HG03521 (cell line): ENCODE data around the gene PRKCH.

Source experiments
- ATAC-seq: cut with Tn5 transposase; IDR thresholded peaks from one replicate; pipeline ENCODE4 v1.9.1; 2021; ENCODE audit warnings: mild to moderate bottlenecking, moderate library complexity; ENCODE audit not compliant: unreplicated experiment

PRKCH gene

DNA sequence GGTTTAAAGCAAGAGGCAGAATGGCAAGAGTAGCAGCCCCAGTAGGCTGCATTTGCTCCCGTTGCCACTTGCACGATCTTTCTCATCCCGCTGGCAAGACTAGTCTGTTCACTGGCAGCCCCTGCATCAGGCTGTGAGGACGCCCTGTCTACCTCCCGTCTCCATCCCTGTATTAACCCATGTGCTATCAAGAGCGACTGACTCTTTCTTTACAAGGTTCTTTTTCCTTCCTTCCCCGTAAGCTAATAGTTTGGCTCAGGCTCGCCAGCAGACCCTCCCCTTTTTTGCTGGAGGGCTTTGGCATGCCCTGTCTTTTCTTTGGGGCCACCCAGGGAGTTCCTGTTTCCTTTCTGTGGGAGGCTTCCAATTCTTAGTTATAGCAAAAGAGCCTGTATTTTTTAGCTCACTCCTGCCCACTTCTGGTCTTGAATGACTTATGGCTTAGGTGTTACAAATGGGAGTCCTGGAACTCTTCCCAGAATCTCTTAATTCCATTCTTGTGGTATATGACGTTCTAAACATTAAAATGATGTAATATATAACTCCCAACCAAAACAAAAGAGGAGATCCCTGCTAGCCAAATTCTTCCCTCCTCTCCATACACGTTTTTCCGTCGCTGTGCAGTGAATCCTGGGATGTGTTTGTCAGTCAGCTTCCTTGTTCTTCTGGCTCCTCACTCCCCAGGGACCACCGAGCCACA, 149.0 kb downstream of the PRKCH start:
- ATAC-seq = no peak

DNA sequence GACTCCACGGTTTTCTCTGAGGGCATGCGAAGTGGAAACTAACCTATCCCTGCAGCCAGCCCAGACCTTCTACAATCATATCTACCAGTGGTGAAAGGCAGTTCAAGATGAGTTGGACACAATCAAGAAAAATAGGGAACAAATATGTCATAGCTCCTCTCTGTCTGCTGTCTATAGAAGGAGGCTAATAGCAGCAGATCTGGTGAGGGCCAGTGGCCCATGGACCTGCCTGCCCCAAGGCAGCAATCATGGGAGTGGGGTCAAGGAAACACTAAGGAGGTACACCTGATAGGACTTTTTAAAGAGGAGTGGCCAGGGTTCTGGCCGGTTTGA, 149.5 kb downstream of the PRKCH start:
- no peak for ATAC-seq

DNA sequence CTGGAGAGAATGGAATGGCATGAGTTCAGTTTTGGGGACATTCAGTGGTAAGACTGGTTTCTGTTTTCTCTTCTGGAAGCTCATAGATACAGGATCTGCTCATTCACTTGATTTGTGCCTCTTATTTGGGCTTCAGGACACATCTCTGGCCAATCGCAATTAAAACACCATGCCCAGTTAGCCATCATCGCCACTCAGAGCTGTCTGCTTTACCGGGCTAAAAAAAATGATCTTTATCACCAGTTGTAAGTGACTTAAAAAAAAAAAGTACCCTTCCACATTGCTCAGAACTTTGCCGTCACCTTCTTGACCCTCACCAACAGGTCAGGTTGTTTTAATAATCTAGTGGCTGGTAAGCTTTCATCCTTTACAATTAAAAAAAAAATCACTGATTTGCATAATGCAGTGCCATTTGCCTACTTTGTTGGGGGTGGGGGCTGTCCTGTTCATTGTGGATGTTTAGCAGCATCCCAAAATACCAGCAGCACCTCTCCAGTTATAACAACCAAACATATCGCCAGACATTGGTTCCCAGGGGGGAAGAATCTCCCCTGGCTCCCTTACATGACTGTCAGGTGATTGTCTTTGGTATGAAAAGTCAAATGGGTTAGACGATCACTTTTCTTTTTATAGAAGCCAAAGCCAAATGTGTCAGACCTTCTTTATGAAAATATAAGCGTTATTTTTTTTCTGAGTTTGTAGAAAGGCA, 150.1 kb downstream of the PRKCH start:
- no peak for ATAC-seq

DNA sequence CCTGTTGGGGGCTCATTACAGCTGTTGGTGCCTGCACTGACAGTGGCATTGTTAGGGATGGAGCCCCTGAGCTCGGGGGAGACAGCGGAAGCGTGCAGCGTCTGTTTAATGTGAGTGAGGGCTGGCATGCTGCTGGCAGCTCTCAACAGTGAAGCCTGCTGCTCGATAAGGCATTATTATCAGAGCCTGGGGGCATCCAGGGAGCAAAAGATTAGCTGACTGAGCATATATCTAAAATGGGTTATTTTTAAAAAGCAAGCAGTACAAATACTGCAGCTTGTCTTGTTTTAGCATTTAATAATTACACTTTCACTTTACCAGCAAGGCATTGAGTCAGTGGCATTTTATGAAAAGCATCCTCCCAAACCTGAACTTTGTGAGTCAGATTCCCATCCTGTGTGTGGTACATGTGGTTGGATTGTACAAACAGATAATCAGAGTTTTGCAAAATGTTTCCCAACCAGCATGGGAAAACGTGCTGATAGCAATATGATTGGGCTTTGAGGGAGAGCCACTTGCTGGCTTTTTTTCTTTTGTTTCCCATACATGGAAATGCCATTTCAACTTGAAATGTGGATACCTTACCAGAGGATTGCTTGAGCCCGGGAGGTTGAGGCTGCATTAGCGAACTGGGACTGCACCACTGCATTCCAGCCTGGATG, 150.8 kb downstream of the PRKCH start:
- no peak for ATAC-seq

DNA sequence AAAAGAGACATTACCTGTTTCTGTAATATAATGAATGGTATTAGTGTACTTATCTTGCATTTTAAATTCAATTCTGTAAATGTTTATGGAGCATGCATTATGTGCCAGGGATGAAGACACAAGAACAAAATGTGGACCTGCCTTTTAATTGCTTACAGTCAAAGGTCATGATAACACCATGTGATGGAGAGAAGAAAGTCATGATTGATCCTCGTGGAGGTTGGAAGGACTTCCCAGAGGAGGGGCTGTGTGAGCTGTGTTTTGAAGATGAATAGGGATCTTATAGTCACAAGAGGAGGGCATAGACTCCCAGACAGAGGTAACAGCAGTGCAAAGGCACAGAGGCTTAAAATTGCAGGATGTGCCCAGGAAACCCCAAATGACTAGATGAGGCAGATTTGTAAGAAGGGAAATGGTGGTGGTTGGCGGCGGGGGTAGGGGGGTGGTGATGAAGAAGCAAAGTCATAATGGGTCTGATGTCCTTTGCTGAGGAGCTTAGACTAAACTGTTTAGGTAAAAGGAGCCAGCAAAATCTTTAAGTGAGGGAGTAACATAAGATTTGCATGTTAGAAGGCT, 151.5 kb downstream of the PRKCH start:
- ATAC-seq = no peak

DNA sequence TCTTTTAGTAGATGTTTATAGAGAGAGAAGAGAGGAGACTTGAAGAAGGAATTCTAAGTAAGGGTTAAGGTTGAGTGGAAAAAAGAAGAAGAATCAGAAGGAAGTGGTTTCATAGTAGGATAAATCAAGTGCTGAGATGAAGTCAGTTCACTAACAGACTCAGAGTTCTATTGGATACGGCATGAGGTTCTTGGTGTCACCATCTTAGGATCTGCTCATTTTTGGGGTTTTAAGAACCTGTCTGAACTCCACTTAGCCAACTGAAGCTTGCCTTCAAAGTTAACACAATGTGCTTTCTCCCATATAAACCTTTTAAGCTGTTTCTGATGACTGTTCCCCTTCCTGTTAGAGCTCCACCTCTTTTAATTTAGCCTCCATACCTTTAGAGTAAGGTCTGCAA, 152.6 kb downstream of the PRKCH start:
- ATAC-seq = no peak

DNA sequence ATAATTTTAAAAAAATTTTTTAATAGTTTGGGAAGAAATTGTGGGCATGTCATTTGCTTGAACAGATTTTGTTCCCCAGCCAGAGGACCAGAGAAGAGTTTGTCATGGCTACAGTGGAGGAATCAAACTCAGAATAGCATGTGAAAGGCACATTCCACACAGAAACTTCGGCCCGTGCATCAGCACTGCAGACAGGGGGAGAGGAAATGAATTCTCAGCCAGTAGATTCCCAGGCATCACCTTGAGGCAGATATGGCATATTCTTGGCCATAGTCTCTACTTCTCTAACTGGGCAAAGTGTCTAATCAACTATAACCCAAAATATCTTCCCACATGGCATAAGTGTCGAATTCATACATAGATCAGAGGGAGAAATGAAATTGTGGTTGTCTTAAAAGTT, 153.3 kb downstream of the PRKCH start:
- no peak for ATAC-seq

DNA sequence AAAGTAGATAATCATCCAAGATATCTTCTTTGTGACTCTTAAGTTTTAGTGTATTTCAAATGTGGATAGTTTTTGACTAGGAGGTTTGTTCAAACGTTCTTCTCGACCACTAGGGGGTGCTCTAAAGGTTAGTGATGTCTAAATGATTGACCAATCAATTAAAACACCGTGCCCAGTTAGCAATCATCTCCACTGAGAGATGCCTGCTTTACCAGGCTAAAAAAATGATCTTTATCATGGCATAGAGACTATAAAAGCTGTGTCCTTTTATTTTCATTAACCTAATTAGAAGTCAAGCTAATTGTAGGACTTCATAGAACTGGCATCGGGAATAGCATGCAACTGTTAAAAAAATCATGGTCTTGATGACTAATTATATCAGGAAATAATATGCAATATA, 153.9 kb downstream of the PRKCH start:
- no peak for ATAC-seq

DNA sequence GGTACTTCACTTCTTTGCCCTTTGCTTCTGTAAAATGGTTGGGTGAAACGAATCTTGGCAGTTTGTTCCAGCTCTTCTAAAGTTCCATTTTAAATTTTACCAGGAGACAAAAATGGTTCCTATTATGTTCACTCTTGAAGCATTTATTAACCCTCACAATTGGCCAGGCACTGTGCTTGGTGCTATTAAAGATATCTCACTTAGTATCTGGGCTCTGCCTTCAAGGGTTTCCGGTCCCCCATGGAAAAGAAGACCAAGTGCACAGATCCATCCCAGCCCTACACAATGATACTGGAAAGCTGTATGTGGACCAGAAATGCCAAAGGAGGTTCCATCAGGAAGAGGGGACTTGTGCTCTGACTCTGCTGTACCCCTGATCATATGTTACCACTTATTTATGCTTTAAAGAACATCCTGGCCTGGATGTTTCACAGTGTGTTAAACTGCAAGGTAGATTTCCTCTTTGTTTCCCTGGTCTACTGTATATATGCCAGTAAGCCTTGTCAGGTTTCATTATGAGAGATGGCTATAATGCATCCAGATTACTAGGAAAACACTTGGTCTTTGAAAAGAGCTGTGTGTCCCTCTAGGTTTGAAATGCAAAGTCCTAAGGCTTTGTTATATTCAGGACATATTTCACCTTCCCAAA, 154.8 kb downstream of the PRKCH start:
- ATAC-seq = no peak

DNA sequence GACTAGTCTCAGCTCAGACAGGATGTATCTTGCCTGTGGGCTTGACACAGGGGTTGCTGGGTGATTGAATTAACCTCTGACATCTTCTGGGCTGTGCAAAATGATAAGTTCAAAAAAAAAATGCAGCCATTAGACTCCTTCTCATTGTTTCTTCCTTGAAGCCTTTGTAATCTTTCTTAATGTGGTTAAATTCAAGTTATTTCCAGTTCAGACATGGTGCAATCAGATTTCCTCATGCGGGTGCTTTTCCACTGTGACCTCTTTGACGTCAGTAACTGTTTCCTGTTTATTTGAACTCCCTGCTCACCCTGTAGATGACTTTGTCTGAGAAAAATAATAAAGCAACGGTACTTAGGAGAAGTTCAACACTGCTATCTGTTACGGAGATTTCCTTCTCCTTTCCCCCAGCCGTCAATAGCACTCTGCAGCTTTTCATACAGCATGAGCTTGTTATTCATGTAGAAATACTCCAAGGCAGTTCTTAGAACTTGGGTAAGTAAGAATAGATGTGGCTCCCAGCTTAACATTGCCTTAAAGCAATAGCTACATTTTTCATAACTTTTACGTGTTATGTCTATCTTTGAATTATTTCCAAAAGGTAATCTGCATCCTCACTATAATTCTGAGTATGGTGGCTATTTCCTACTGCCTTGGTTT, 155.5 kb downstream of the PRKCH start:
- no peak for ATAC-seq

DNA sequence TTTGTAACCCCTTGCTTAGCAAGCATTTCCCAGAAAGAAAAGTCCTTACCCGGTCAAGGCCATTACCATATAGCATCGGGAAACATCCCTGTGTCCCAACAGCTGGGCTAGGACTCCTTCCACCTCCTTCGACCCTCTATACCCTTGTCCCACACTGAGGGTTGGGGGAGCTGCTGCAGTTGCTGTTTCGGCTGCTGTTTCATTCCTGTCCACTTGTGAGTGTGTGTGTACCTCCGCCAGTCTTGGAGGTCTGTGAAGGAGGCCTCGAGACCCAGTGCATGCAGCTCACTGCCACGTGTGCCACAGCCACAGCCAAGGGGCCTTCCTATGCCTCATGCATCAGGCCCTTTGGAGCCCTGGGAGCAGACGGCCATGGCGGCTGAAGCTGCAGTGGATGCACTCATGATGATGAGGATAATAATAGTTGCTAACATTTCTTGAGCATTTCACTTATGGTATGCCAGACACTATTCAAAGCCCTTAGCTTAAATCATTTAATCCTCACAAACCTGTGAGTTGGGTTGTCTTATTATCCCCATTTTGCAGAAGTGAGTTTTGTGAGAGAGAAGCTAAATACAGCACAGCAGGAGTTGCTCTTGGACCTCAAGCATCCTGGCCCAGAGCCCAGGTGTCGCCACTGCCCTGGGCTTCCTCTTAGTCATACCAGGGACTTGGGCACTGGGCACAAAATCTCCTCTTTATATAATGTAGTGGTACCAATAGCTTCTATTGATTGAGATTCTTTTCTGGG, 156.5 kb downstream of the PRKCH start:
- ATAC-seq = no peak

DNA sequence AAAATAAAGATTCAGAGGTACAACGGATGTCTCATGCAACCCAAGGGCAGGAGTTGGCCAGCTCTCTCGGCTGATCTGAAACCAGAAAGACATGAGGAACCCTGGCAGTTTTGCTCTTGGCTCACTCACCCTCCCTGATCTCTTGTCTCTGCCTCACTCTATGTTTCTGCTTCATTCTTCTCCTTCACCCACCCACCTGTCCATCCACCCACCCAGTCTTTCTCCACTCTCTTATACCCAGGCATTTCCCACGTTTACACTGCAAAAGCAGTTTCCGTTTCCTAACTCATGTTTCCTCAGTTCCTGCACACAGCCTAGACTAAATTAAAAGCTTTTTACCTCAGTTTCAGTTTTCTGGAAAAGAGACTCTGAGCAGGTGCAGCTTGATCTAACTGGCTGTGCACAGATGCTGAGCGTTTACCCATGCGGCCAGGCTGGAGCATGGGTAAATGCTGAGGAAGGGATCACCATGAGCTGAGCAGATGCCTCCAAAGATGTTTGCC, 157.6 kb downstream of the PRKCH start:
- peak; percentile 37 for ATAC-seq

DNA sequence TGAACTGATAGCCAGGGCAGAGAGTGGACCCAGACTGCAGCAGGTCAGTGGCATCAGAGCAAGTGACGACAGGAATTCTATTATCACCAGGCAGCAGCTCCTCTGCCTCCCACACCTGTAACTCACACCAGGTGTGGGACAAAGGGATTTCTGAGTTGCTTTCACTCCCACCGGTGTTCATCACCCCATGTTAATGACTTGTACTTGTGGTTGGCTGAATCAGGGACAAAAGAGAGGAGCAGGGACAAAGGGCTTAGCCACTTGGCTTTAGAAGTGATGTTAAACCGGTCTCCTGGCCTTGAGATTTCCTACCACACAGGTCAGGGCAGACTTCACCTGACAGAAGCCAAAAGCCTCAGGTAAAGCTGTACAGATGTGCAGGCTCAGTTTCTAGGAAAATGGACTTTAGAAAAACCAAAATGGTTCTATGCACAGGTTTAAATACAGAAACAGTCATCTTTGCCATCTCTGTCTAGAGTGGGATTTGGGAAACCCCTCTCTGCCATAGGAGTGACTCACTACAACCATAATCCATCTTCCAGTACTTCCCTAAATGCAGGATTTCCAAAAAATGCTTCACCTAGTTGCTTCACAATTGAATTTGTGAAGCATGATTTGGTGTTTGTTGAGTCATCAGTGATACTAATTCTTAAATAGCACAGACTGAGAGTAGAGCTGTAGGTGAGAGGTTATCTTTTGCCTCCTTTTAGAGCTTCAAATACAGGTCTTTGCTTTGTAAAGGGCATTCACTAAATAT, 158.5 kb downstream of the PRKCH start:
- no peak for ATAC-seq

DNA sequence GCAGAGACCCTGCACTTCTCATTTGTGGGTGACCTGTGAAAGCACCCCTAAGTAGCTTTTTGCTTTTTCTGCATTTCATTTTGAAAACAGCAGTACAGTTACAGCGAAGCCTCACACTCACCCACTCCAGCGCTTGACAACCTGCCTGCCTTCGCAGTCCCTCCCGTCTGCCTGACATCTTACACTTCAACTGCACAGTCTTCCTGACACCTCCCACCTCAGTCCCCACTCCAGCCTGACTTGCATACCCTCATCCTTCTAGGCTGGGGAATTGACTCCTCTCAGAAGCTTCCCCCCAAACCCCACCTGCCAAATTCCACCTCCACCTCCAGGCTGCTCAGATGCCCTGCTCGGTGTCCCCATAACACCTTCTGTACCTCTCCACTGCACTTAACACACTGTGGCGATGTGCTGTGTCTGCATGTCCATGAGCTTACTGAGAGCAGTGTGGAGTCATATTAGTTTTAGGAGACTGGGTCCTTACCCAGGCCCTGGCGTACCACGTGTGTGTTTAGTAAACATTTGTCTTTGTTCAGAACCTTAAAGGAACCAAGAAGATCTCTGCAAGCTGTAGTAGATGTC, 159.4 kb downstream of the PRKCH start:
- ATAC-seq = no peak

DNA sequence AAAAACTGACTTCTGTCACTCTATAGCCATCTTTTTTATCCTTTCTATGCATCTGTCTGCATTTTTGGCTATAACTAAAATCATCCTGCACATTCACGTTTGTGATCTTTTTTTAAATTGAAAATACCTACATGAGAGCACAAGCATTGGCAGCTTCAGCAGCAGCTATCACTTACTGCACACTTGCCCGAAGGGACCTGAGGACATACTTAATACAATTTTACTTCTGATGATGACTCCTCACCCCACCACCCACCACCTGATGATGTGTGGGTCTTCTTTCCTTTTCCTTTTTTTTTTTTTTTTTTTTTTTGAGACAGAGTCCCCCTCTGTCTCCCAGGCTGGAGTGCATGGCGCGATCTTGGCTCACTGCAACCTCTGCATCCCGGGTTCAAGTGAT, 160.3 kb downstream of the PRKCH start:
- no peak for ATAC-seq

DNA sequence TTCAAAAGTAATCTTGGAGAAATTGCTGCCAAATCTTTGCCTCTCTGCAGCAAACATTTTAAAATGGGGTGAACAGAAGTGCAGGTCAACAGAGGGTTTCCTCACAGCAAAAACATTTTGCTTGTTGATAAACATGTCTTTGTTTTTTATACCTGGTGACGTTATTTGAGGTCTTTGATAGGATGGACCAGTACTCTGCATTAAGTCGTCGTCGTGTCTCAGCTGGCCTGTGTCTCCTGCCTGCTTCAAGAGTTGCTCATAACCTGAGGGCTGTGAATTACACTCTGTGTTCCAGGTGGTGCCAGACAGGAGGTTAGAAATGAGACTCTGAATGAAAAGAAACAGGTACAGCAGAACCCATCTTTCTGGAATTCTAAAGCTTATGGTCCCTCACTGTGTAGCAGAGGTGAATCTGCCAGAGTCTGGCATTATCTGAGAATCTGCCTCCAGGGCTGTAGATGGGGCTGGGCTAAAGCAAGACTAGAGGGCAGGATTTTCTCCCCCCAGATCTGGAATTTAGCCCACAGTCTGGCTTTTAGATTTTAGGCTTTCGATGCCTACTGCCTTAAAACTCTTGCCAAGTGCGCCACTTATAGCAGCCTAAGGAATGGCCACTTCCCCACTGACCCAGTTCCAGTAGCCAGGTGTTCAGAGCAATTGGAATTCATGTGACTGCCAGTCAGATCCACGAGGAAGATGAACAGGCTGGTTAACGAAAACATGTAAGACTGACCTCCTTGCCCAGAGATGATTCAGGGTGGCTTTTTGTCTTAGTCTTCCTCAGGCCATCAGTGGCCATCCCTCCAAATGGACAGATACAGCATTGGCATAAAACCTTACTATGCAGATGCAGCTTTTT, 161.2 kb downstream of the PRKCH start:
- ATAC-seq = no peak

DNA sequence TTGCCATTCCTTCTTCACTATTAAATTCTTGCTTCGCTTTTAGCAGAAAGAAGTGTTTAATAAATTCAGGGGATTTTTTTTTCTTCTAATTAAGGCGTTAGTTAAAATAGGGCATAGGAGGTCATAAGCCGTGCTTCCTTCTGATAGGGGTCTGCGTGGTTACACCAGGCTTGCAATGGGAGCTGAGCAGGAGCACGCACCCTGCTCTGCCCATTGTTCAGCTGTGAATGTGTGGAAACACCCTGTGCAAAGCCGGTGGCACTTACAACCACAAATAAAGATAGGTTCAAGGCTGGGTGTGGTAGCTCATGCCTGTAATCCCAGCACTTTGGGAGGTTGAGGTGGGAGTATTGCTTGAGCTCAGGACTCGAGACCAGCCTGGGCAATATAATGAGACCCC, 162.1 kb downstream of the PRKCH start:
- ATAC-seq = no peak

DNA sequence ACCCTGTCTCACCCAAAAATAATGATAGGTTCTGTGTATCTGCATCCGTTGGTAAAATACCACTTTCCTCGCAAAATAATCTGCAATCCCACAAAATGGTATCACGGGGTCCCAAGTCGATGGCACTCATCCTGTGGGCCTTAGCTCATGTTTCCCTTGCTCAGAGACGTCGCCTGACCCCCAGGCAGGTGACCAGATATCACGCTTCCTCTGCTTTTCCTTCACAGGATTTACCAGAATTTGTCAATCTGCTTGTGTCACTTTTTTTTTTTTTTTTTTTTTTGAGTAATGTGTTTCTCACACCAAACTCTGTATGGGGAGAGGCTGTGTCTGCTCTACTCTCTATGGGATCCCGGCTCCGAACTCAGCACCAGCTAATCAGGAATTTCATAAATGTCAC, 162.7 kb downstream of the PRKCH start:
- no peak for ATAC-seq
